Mucosa of rectum (tissue), 2 donors: ENCODE measurements around the gene DDX31.
A peak's percentile ranks its signal among the peaks of the same experiment; 100 is the strongest.

ENCODE experiments used
- H3K27ac ChIP-seq, 2 donors: one replicate each; pipeline ENCODE4 v1.7.0; 2013; ENCODE audit warnings: inconsistent platforms in 2 of 2, low read depth in 2 of 2, low read length in 2 of 2
- H3K27me3 ChIP-seq, 2 donors: one replicate each; pipeline ENCODE4 v1.7.0; 2013; ENCODE audit warnings: low read length in 2 of 2; ENCODE audit not compliant: control insufficient read depth in 2 of 2, insufficient read depth in 2 of 2
- H3K36me3 ChIP-seq, 2 donors: one replicate each; pipeline ENCODE4 v1.7.0; 2013; ENCODE audit warnings: low read length in 2 of 2; ENCODE audit not compliant: control insufficient read depth in 2 of 2, insufficient read depth in 2 of 2
- H3K4me1 ChIP-seq, 2 donors: one replicate each; pipeline ENCODE4 v1.7.0; 2013; ENCODE audit warnings: low read length in 2 of 2, mild to moderate bottlenecking in 1 of 2; ENCODE audit not compliant: control insufficient read depth in 2 of 2, insufficient read depth in 2 of 2
- H3K4me3 ChIP-seq, 2 donors: one replicate each; pipeline ENCODE4 v1.7.0; 2013; ENCODE audit warnings: low read length in 2 of 2
- H3K9ac ChIP-seq, 2 donors: one replicate each; pipeline ENCODE4 v1.7.0; 2013; ENCODE audit warnings: low read length in 2 of 2, low read depth in 1 of 2, mild to moderate bottlenecking in 1 of 2
- H3K9me3 ChIP-seq, 2 donors: one replicate each; pipeline ENCODE4 v1.7.0; 2013; ENCODE audit warnings: low read length in 2 of 2; ENCODE audit not compliant: control insufficient read depth in 2 of 2
- donor health status: healthy.
- donor health status: Normal muscosa, but diverticular disease.

The DDX31 gene

DNA sequence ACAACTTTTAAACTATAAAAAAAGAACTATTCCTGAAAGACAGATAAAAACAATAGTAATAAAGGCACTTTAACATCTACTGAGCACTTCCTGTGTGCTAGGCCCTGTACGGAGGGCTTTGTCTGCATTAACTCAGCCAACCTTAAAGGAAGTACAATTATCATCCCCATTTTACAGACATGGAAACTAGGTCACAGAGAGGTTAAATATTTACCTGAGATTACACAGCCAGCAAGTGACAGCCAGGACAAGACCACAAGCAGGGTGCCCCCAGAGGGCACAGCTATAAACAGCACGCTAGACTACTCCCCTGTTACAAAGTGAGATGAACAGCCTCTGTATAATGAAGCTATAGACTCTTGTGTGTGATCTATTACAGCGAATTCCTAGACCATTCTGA lies 25.5 kb downstream of the DDX31 start:
- H3K36me3 ChIP-seq, result peaks cover 28 to 60% of the 10 kb centered on the region in 2 donors
- H3K4me3 ChIP-seq, result no peak overlapping the region
- peaks cover 15 to 17% of the 10 kb centered on the region in 2 donors for H3K4me1 ChIP-seq
- H3K9me3 ChIP-seq, result no peaks in the 10 kb centered on the region
- H3K27ac ChIP-seq, result no peak overlapping the region
- H3K27me3 ChIP-seq, result no peaks in the 10 kb centered on the region
- H3K9ac ChIP-seq, result no peak overlapping the region

DNA sequence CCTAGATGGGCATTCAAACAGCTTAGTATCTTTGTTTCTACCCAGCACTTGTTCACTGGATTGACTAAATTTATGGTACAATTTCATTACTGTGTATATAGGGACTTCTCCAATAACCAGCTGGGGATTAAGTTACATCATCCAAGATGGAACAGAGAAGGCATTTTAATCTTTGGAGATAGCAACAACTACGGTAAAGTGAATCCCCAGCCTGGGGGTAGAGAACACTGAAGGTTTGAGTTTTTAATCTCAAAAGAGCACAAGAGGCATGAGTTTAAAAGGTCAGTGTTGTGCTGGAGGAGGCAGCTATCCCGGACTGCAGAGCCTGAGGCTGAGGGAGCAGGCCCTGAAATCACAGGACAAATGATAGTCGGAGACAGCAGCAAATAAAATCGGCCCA lies 28.6 kb downstream of the DDX31 start:
- Histone ChIP-seq H3K9me3 (no peaks in the 10 kb centered on the region), H3K27ac (no peak overlapping the region), H3K27me3 (no peaks in the 10 kb centered on the region), H3K4me1 (peaks cover 4 to 29% of the 10 kb centered on the region in 2 donors), H3K36me3 (peaks cover 20 to 40% of the 10 kb centered on the region in 2 donors), H3K9ac (no peak overlapping the region), H3K4me3 (no peak overlapping the region)

DNA sequence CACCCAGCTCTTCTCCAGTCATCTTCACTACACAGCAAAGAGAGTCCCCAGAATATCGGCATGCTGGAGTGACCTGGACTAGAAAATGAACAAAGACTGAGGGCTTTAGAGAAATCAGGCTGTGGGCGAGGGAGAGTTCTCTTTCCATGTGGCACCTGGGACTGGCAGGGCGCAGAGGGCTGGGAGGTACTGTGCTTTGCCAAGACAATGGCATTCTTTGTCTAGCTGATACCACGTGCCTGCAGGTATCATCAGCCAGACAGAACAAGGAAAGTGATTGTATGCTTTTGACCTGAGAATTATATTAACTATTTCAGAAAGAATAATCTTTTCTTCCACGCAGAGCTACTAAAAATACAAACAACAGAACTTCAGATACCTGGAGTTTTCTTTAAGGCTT lies 30.5 kb downstream of the DDX31 start:
- Histone ChIP-seq H3K36me3 (peaks cover 7 to 24% of the 10 kb centered on the region in 2 donors), H3K27me3 (no peaks in the 10 kb centered on the region), H3K9ac (peak overlapping the region in 1 of 2 donors; percentile 0), H3K4me3 (no peak overlapping the region), H3K27ac (peak overlapping the region; percentile 40 to 59), H3K9me3 (no peaks in the 10 kb centered on the region), H3K4me1 (peaks cover 4 to 29% of the 10 kb centered on the region in 2 donors)

DNA sequence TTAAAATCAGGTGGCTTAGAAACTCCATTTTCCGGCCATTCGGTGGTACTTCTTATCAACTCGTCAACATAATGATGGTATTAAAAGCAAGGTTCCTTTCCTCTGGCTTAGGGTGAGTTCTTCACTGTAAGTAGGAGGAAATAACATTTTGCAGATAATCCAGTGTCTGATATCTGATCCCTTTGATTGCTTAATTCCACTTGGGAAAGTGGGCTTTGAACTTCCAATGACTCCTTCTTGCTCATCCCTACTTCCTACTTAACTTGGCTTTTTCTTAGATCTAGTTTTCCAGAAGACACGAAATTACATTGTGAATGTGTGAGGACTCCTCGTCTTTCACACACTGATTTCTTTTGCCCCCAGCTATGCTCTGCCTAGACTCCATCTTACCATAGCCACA lies 31.5 kb downstream of the DDX31 start:
- peaks cover 6 to 21% of the 10 kb centered on the region in 2 donors for H3K36me3 ChIP-seq
- H3K9ac ChIP-seq, result no peak overlapping the region
- H3K27me3 ChIP-seq, result no peaks in the 10 kb centered on the region
- no peaks in the 10 kb centered on the region for H3K9me3 ChIP-seq
- H3K4me3 ChIP-seq, result no peak overlapping the region
- no peak overlapping the region for H3K27ac ChIP-seq
- peaks cover 4 to 29% of the 10 kb centered on the region in 2 donors for H3K4me1 ChIP-seq

DNA sequence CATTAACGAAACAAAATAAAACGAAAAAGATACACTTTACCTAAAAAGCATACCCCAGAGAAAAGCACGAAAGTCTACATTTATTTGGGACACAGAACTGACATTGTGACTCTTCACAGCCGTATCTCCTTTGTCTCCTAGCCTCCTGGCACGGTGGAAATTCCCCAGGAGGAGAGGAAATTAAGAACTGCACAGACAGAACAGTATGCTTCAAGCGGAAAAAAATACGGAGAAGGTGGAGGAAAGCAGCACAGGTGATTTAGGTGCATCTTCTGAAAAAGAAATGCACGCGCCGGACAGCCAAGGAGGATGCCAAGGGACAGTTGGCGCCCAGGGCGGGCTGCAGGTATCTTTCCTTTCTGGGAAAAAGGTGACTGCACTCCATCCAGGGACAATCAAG lies 32.0 kb downstream of the DDX31 start:
- H3K36me3 ChIP-seq, result peaks cover 6 to 19% of the 10 kb centered on the region in 2 donors

DNA sequence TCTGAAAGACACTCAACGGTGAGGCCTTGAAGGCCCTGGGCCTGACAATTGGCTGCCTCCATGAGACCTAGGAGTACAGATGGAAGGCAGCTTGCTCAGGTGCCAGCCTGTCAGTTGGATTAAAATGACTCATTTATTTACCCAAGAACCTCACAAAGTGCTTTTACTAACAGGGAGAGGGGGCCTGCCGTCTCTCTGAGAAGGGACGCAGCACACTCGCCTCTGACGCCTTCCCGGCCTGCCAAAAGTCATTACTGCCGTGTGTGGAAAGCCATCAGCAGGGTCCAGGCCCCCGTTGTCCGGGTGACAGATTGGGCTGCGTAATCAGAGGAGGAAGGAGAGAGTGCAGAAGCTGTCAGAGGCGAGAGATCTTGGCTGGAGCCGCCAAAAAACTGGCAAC lies 32.4 kb downstream of the DDX31 start:
- Histone ChIP-seq H3K36me3 (peaks cover 6 to 16% of the 10 kb centered on the region in 2 donors), H3K27ac (peak overlapping the region in 1 of 2 donors; percentile 58), H3K9ac (peak overlapping the region in 1 of 2 donors; percentile 38)

More for the DNA sequence above, 32.0 kb downstream of the DDX31 start:
- no peak overlapping the region for H3K4me3 ChIP-seq
- no peak overlapping the region for H3K9ac ChIP-seq
- no peaks in the 10 kb centered on the region for H3K27me3 ChIP-seq
- no peaks in the 10 kb centered on the region for H3K9me3 ChIP-seq
- peak overlapping the region in 1 of 2 donors; percentile 58 for H3K27ac ChIP-seq
- peaks cover 4 to 32% of the 10 kb centered on the region in 2 donors for H3K4me1 ChIP-seq

DNA sequence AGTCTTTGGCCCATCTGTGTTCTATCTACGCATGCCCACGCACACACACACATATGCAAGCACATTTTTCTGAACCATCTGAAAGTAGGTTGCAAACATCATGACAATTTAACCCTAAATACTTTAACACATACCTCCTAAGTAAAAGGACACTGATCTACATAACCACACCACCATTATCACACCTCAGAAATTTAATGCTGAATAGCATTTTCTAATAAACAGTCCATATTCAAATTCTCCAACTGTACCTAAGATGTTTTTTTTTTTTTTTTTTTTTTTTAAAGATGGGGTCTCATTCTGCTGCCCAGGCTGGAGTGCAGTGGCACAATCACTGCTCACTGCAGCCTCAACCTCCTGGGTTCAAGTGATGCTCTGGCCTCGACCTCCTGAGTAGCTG lies 35.5 kb downstream of the DDX31 start:
- H3K27me3 ChIP-seq, result no peaks in the 10 kb centered on the region
- peaks cover 8 to 27% of the 10 kb centered on the region in 2 donors for H3K36me3 ChIP-seq
- H3K27ac ChIP-seq, result no peak overlapping the region

More for the DNA sequence above, 32.4 kb downstream of the DDX31 start:
- H3K9me3 ChIP-seq, result no peaks in the 10 kb centered on the region
- peaks cover 4 to 36% of the 10 kb centered on the region in 2 donors for H3K4me1 ChIP-seq
- H3K27me3 ChIP-seq, result no peaks in the 10 kb centered on the region
- H3K4me3 ChIP-seq, result no peak overlapping the region

DNA sequence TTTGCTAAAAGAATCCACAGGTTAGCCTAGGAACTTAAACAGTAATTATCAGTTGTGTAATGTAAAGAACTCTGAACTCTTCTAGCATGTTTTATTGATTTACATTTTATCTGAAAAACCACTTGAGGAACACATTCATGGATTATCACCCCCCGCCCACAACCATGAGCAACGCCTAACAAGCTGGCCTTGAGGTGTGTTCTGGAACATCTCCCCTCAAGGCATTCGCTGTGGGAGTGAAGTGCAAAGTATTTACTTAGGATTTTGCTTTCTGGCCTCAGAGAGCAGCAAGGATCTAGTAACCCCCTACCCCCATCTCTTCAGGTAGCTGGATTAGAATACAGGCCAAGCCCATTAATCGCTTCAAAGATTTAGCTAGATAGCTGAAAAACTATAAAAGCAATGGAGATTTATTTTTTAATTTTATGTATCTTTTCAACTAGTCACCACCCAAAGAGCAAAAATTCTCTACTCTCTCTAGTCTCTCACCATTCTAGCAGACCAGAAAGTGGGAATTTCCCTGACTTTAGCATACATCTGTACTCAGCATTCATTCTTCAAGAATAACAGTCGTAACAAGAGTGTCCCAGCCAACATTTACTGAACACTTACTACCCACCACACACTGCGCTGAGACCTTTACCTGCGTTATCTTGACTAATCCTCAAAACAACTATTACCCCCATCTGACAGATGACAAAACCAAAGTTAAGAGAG lies 37.2 kb downstream of the DDX31 start:
- Histone ChIP-seq H3K9me3 (no peaks in the 10 kb centered on the region), H3K9ac (no peak overlapping the region), H3K4me3 (no peak overlapping the region), H3K27ac (no peak overlapping the region), H3K36me3 (peaks cover 11 to 42% of the 10 kb centered on the region in 2 donors), H3K4me1 (peaks cover 0 to 20% of the 10 kb centered on the region in 2 donors), H3K27me3 (no peaks in the 10 kb centered on the region)

More for the DNA sequence above, 35.5 kb downstream of the DDX31 start:
- Histone ChIP-seq H3K9ac (no peak overlapping the region), H3K4me3 (no peak overlapping the region), H3K9me3 (no peaks in the 10 kb centered on the region), H3K4me1 (peaks cover 0 to 32% of the 10 kb centered on the region in 2 donors)

DNA sequence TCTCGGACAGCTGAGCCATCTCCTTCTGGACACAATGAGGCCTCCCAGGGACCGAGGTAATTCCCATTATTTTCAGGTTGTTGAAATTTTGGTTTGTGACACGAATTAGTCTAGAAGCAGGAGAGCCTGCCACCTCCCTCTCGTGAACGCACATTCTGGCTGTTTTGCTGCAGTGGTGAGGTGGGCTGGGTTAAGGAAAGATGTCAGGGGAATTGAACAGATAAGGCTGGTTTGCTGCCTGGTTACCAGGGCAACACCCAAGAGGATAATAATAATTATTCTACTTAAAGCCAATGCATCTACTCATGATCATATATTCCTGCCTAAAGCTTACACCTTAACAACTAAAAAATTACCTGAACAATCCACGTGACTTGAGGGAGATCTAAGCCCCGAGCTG lies 38.1 kb downstream of the DDX31 start:
- no peak overlapping the region for H3K4me3 ChIP-seq
- peaks cover 11 to 42% of the 10 kb centered on the region in 2 donors for H3K36me3 ChIP-seq
- no peaks in the 10 kb centered on the region for H3K9me3 ChIP-seq
- no peak overlapping the region for H3K9ac ChIP-seq
- no peaks in the 10 kb centered on the region for H3K27me3 ChIP-seq
- H3K4me1 ChIP-seq, result peaks cover 0 to 20% of the 10 kb centered on the region in 2 donors
- H3K27ac ChIP-seq, result no peak overlapping the region

DNA sequence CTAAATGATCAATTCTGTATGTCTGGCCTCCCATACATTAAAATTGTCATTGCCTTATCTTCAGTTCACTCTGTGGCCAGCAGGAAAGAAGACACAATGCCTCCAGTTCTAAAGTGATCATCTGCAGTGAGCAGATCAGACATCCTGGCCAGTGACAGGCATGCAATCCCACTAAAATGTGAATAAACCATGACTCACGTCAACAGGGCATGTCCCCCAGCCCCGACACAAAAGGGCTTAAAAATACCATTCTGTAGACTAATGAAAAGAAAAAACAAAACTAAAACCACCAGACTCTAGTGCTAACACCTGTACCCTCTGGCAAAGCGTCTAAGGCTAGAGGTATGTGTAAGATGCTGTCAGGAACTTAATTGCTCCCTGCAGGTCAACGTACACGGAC lies 38.5 kb downstream of the DDX31 start:
- peaks cover 11 to 41% of the 10 kb centered on the region in 2 donors for H3K36me3 ChIP-seq
- H3K27ac ChIP-seq, result no peak overlapping the region
- H3K9me3 ChIP-seq, result no peaks in the 10 kb centered on the region
- no peak overlapping the region for H3K9ac ChIP-seq
- no peaks in the 10 kb centered on the region for H3K27me3 ChIP-seq
- no peak overlapping the region for H3K4me3 ChIP-seq
- peaks cover 0 to 21% of the 10 kb centered on the region in 2 donors for H3K4me1 ChIP-seq
